PC-3 (cell line): ENCODE measurements around the gene CORIN. TPM values are rescaled to one million over a fixed set of nuclear protein-coding genes. Genes with fewer than 3 reads are reported as not detected.
"Not testable (repeated sequence)": the region's sequence is repeated elsewhere in the genome, so short reads cannot be mapped to it uniquely, and the experiment has no call there.

Source experiments
- ATAC-seq: fragments of 200-7000 bp; cut with Tn5 transposase; 2 replicates; pipeline ENCODE4 v1.9.1; 2020; ENCODE audit warnings: mild to moderate bottlenecking, moderate library complexity
- BruUV-seq: library from RNA; stranded (reverse); fragments of 400-500 nt; replicated peaks from 2 replicates; lab custom pipeline; 2021; lab: Mats Ljungman, UMichigan
- CTCF ChIA-PET: fragments of 300-600 bp; sonication (Branson Sonifier 250); formaldehyde crosslinking; loops from one replicate; lab custom pipeline; 2022; ENCODE audit warnings: antibody characterized with exemption; lab: Charles Lee
- POLR2A ChIA-PET: fragments of 300-600 bp; sonication (Branson Sonifier 250); formaldehyde crosslinking; loops from one replicate; lab custom pipeline; 2022; ENCODE audit warnings: antibody characterized with exemption; ENCODE audit not compliant: unreplicated experiment; lab: Charles Lee
- DNase-seq: peaks from one replicate; pipeline ENCODE4 v3.0.0-alpha.2; 2015
- H2AFZ ChIP-seq: fragments of 300-600 bp; sonication (generic); 2 replicates; pipeline ENCODE4 v1.6.0; 2016; ENCODE audit warnings: antibody characterized with exemption, low read length
- H3F3A ChIP-seq: fragments of 300-600 bp; sonication (generic); one replicate; pipeline ENCODE4 v1.6.0; 2017; ENCODE audit warnings: antibody characterized with exemption, low read length, control low read depth, mild to moderate bottlenecking; ENCODE audit not compliant: unreplicated experiment
- H3K27ac ChIP-seq: fragments of 300-600 bp; sonication (generic); 2 replicates; pipeline ENCODE4 v1.5.1; 2016; ENCODE audit warnings: mild to moderate bottlenecking, low read length
- H3K27me3 ChIP-seq: fragments of 300-600 bp; sonication (generic); 2 replicates; pipeline ENCODE4 v1.6.1; 2016; ENCODE audit warnings: low read length, mixed read lengths
- H3K36me3 ChIP-seq: fragments of 300-600 bp; sonication (generic); 2 replicates; pipeline ENCODE4 v1.6.1; 2016; ENCODE audit warnings: low read depth, mixed run types, low read length, mixed read lengths
- H3K4me1 ChIP-seq: fragments of 300-600 bp; sonication (generic); 2 replicates; pipeline ENCODE4 v1.5.1; 2016; ENCODE audit warnings: low read length; ENCODE audit not compliant: insufficient read depth
- H3K4me2 ChIP-seq: fragments of 300-600 bp; sonication (generic); 2 replicates; pipeline ENCODE4 v1.6.0; 2016; ENCODE audit warnings: low read length
- H3K4me3 ChIP-seq: fragments of 300-600 bp; sonication (generic); 2 replicates; pipeline ENCODE4 v1.5.1; 2016; ENCODE audit warnings: mild to moderate bottlenecking, low read length, mixed read lengths
- H3K79me2 ChIP-seq: fragments of 300-600 bp; sonication (generic); 2 replicates; pipeline ENCODE4 v1.6.1; 2017; ENCODE audit warnings: low read length, mixed read lengths
- H3K9ac ChIP-seq: fragments of 300-600 bp; sonication (generic); 2 replicates; pipeline ENCODE4 v1.6.0; 2016; ENCODE audit warnings: mild to moderate bottlenecking, low read length
- H3K9me2 ChIP-seq: fragments of 300-600 bp; sonication (generic); replicated peaks from 2 replicates; pipeline ENCODE4 v1.6.1; 2016; ENCODE audit warnings: mixed run types, low read length, mixed read lengths
- H3K9me3 ChIP-seq: fragments of 300-600 bp; sonication (generic); 2 replicates; pipeline ENCODE4 v1.6.1; 2016; ENCODE audit warnings: low read length, mixed read lengths
- H4K20me1 ChIP-seq: fragments of 300-600 bp; sonication (generic); 2 replicates; pipeline ENCODE4 v1.6.1; 2016; ENCODE audit warnings: low read length, mixed read lengths
- EZH2 ChIP-seq: fragments of 300-600 bp; sonication (generic); IDR thresholded peaks from one replicate; pipeline ENCODE4 v1.6.1; 2017; ENCODE audit warnings: antibody characterized with exemption, mild to moderate bottlenecking, low read length; ENCODE audit not compliant: unreplicated experiment
- EZH2phosphoT487 ChIP-seq: fragments of 300-600 bp; sonication (generic); IDR thresholded peaks from 2 replicates; pipeline ENCODE4 v1.6.1; 2018; ENCODE audit warnings: mild to moderate bottlenecking, antibody characterized with exemption, low read length, borderline replicate concordance
- intact Hi-C: fragments of 100-400 bp; cut with micrococcal nuclease; formaldehyde crosslinking; loops from 2 replicates; pipeline ENCODE4 v1.9.0; 2023
- total RNA-seq: library from RNA; depleted of rRNA; stranded (reverse); fragments of >200 nt; gene quantifications from 2 replicates; pipeline ENCODE4 v1.2.3, GENCODE V29; 2014
- TF ChIP-seq, protein P1 (sequence below): fragments of 300-600 bp; sonication (generic); conservative IDR thresholded peaks from 2 replicates; pipeline ENCODE4 v1.5.1; 2017; ENCODE audit warnings: antibody characterized with exemption, low read depth, mild to moderate bottlenecking, low read length

The CORIN gene
- total RNA-seq, 1 experiment from 2014 or later, result not detected

DNA sequence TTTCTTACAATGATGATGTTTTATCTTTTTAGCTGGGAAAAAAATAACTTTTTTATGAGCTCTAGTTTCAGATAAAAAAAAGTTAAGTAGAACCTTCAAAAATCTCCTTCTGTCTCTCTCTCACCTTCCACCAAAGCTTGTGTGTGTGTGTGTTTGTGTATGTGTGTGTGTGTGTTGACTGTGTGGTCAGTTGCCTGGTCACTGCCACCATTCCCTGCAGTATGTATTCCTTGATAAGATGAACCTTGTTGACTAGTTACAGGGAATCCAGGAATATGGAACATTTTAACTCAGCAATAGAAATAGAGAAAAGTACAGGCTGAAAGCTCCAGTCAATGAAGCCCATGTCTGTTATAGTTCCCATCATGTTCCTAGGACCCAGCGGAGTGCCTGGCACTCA, 143.5 kb downstream of the CORIN start:
- no peak overlapping the region for H3K27ac ChIP-seq
- TF ChIP-seq EZH2, result no peak
- TF ChIP-seq, protein P1, sequence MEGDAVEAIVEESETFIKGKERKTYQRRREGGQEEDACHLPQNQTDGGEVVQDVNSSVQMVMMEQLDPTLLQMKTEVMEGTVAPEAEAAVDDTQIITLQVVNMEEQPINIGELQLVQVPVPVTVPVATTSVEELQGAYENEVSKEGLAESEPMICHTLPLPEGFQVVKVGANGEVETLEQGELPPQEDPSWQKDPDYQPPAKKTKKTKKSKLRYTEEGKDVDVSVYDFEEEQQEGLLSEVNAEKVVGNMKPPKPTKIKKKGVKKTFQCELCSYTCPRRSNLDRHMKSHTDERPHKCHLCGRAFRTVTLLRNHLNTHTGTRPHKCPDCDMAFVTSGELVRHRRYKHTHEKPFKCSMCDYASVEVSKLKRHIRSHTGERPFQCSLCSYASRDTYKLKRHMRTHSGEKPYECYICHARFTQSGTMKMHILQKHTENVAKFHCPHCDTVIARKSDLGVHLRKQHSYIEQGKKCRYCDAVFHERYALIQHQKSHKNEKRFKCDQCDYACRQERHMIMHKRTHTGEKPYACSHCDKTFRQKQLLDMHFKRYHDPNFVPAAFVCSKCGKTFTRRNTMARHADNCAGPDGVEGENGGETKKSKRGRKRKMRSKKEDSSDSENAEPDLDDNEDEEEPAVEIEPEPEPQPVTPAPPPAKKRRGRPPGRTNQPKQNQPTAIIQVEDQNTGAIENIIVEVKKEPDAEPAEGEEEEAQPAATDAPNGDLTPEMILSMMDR, result no peak
- no peak for TF ChIP-seq EZH2phosphoT487
- H3K9me3 ChIP-seq, result no peaks in the 10 kb centered on the region
- ChIA-PET CTCF (no interaction called here), POLR2A (no interaction called here)
- H3K4me1 ChIP-seq, result no peaks in the 10 kb centered on the region
- no peaks in the 10 kb centered on the region for H3F3A ChIP-seq
- no peaks in the 10 kb centered on the region for H3K9me2 ChIP-seq
- BruUV-seq, result no TSS peak
- DNase-seq (no peak), ATAC-seq (no peak)
- peaks cover 50% of the 10 kb centered on the region for H3K27me3 ChIP-seq
- H4K20me1 ChIP-seq, result no peaks in the 10 kb centered on the region
- no peaks in the 10 kb centered on the region for H3K36me3 ChIP-seq
- H2AFZ ChIP-seq, result no peak overlapping the region
- no peak overlapping the region for H3K4me3 ChIP-seq
- H3K9ac ChIP-seq, result no peak overlapping the region
- no peaks in the 10 kb centered on the region for H3K79me2 ChIP-seq
- H3K4me2 ChIP-seq, result no peak overlapping the region
- intact Hi-C loops, result no loop called here

DNA sequence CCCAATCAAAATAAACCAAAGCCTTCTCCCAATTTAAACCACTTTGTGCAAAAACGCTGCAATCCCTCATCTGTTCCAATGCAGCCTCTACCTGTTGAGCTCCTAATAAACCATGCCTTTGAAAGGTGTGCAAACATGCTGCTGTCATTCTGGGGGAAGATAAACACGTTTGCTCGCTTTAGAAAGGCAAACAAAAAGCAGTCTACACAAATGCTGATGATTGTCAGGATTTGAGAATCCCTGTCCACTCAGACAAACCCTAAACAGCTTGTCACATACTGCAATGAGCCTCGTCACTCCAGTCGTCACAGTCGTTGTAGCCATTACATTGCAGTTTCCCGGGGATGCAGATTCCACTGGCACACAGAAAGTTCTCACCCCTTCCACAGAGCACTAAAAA, 145.2 kb downstream of the CORIN start:
- Histone ChIP-seq H2AFZ (no peak overlapping the region), H3K79me2 (no peaks in the 10 kb centered on the region), H3K4me1 (no peaks in the 10 kb centered on the region), H3F3A (no peaks in the 10 kb centered on the region), H3K27me3 (peaks cover 47% of the 10 kb centered on the region), H3K9ac (no peak overlapping the region), H3K4me3 (no peak overlapping the region), H3K36me3 (no peaks in the 10 kb centered on the region), H3K27ac (no peak overlapping the region), H3K9me2 (no peaks in the 10 kb centered on the region), H3K4me2 (no peak overlapping the region), H4K20me1 (no peaks in the 10 kb centered on the region), H3K9me3 (no peaks in the 10 kb centered on the region)
- ChIA-PET POLR2A (no interaction called here), CTCF (no interaction called here)
- DNase-seq (no peak), ATAC-seq (no peak)
- intact Hi-C loops, result no loop called here
- TF ChIP-seq, protein P1, result no peak
- no peak for TF ChIP-seq EZH2
- no peak for TF ChIP-seq EZH2phosphoT487
- no TSS peak for BruUV-seq

DNA sequence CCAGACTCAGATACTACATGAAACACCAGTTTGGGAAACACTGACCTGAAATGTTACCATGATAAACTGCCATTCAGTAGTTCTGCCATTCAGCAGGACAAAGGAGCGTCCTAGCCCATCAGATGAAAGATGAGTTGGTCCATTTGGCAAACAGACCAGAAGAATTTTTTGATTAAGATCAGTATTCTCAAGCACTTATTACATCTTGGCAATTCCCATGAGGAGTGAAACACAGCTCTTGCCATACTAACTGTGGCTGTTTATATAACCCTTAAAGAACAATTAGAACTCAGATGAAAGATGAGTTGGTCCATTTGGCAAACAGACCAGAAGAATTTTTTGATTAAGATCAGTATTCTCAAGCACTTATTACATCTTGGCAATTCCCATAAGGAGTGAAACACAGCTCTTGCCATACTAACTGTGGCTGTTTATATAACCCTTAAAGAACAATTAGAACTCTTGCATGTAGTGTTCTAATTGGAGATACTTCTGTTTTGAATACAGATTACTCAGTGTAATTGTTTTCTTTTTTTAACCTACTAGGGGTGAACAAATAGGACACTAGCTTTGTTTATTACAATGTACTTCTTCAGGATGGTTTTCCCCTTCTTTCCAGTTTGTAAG, 146.0 kb downstream of the CORIN start:
- H3K9me3 ChIP-seq, H3K79me2 ChIP-seq, H2AFZ ChIP-seq, H3K36me3 ChIP-seq, H3K9ac ChIP-seq, H3K4me3 ChIP-seq, CTCF ChIA-PET, POLR2A ChIA-PET, BruUV-seq, H3F3A ChIP-seq, H3K4me2 ChIP-seq, DNase-seq, intact Hi-C loops, H4K20me1 ChIP-seq, H3K27ac ChIP-seq, H3K9me2 ChIP-seq, H3K4me1 ChIP-seq, ATAC-seq: not testable (repeated sequence)
- H3K27me3 ChIP-seq, result peaks cover 47% of the 10 kb centered on the region
